ENCODE data around the gene HOXC10. TPM values are rescaled to one million over a fixed set of nuclear protein-coding genes. Genes with fewer than 3 reads are reported as not detected.

HOXC10 gene
- total RNA-seq, 3 donors from 2014 or later = not detected

GRCh38 chr12:53980104-53980801 lies 4.7 kb upstream of the HOXC10 start:
- H3K4me3 ChIP-seq = no peak overlapping the region
- DNase-seq = no peak
- peaks cover 5% of the 10 kb centered on the region for H3K4me1 ChIP-seq (ENCODE audit: low read depth)
- no peaks in the 10 kb centered on the region for H3K36me3 ChIP-seq (ENCODE audit: low read depth)
- TF ChIP-seq, protein P1, sequence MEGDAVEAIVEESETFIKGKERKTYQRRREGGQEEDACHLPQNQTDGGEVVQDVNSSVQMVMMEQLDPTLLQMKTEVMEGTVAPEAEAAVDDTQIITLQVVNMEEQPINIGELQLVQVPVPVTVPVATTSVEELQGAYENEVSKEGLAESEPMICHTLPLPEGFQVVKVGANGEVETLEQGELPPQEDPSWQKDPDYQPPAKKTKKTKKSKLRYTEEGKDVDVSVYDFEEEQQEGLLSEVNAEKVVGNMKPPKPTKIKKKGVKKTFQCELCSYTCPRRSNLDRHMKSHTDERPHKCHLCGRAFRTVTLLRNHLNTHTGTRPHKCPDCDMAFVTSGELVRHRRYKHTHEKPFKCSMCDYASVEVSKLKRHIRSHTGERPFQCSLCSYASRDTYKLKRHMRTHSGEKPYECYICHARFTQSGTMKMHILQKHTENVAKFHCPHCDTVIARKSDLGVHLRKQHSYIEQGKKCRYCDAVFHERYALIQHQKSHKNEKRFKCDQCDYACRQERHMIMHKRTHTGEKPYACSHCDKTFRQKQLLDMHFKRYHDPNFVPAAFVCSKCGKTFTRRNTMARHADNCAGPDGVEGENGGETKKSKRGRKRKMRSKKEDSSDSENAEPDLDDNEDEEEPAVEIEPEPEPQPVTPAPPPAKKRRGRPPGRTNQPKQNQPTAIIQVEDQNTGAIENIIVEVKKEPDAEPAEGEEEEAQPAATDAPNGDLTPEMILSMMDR (IDR thresholded peaks at IDR 0.05) = no peak
- intact Hi-C loops (cut with DNase I, micrococcal nuclease) = no loop called here
- no peak for ATAC-seq
- H3K9me3 ChIP-seq = peaks cover 6% of the 10 kb centered on the region

DNA sequence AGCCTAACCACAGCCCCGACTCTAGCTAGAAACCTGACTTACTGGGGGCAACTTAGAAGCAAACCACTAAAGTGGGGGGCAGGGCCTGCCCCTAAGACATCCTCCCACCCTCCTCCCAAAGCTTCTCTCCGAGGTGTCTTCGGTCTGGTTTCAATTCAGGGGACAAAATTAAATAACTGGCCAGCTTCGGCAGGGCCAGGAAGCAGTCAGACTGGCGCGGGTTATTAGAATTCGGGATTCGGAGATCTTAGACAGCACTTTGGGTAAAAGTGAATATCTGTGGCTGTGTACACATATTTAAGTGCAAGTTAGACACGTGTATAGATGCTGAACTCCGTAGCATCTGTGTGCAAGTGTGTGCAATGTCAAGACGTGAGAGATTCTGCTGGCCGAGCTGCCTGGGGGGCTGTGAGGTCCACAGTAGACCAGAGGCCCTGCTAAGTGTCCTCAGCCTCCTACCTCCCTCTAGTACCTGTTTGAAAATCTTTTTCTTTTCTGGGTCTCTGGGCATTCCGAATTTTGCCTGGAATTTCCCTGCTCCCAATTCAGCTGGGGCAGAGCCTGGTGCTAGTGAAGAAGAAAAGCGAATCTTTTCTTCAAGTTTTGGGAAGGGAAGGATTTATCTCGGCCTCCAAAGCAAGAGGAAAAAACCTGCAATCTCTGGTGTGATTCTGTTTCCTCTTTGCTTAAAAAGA lies 4.0 kb upstream of the HOXC10 start:
- Histone ChIP-seq H3K36me3 (ENCODE audit: low read depth) (no peaks in the 10 kb centered on the region), H3K9me3 (peaks cover 5% of the 10 kb centered on the region), H3K4me1 (ENCODE audit: low read depth) (peaks cover 9% of the 10 kb centered on the region), H3K4me3 (no peak overlapping the region)
- TF ChIP-seq, protein P1 (IDR thresholded peaks at IDR 0.05) = no peak
- intact Hi-C loops (cut with DNase I, micrococcal nuclease) = no loop called here
- no peak for DNase-seq
- ATAC-seq = no peak

DNA sequence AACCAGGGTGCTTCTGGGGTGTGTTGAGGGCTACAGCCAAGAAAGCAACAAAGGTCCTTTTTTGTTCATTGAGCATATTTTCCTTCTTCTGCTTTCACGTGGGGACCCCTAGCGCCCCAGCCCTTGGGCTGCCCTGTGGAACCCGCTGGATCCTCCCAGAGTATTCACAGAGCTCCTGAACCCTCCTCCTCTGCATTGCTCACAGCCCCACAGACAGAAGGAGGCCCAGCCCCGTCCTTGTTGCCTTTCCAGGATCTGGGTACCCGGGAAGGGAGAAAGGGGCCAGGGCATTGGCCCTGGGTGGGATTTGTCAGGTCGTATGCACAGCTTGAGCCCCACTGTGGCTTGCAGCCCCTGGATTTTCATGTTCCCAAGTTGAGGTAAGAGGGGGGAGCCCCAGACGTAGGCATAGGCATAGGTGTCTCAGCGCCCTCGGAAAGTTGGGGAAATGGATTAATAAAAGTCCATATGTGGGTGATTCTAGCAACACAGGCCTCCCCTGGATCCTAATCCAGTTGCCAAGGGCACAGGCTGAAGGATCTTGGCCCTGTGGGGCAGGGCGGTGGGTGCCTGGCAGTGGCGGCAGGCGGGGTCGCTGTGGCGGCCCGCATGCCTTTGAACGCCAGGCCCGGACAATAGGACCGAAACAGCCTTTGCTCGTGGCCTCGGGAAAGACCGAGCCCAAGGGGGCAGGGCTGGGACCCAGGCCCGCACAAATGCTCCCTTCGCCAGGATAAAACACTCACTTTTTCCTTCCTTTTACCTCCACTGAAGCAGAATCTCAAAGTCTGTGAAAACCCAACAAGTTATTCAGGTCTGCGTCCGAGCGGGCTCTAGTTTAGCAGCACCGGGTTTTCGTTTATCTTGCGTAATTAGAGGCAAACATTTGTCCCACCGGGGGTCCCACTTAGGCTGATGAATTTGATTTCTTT lies 3.0 kb upstream of the HOXC10 start:
- Histone ChIP-seq H3K4me1 (ENCODE audit: low read depth) (peaks cover 12% of the 10 kb centered on the region), H3K36me3 (ENCODE audit: low read depth) (no peaks in the 10 kb centered on the region), H3K9me3 (no peaks in the 10 kb centered on the region), H3K4me3 (no peak overlapping the region)
- TF ChIP-seq, protein P1 (IDR thresholded peaks at IDR 0.05) = no peak
- intact Hi-C loops (cut with DNase I, micrococcal nuclease) = no loop called here
- ATAC-seq (no peak), DNase-seq (no peak)

DNA sequence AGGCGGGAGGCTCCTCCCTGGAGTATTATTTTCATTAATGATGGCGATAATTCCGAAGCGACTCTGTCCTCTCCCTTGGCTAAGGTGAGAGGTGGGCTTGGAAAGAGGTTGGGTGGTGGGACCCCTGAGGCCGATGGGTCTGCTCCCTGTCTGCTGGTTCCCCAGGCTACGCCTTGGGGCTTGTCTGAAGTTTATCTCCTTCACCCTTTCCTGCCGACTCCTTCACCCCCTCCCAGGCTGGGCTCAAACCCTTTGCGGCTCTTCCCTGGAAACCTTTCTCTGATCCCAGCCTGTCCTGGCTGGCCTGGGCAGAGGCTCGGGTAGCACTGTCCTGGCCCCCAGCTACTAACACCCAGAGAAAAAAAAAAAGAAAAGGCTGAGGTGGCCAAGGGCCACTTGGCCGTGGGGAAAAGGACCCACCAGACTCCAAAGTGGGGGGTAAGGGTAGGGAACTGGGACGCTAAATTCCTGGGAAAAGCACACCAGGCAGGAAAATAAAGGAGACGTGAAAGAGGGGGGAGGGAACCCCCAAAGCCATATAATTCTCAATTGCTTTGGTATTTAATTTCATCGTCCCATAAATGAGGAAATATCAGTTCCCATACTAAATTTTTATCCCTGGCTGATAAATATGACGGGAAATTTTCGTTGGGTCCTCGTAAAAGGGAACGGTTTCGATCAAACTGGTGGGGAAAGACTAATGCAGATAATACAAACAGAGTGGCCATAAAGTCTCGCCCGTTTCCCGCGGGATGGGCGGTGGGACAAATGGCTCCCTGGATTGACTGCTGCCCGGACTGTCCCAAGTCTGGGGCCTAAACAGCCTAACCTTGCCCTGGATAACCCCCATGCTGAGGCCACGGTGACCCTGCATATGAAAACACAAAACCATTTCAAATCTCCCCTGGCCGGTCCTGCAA lies 2.0 kb upstream of the HOXC10 start:
- H3K4me1 ChIP-seq (ENCODE audit: low read depth) = peaks cover 12% of the 10 kb centered on the region
- no peaks in the 10 kb centered on the region for H3K9me3 ChIP-seq
- no peaks in the 10 kb centered on the region for H3K36me3 ChIP-seq (ENCODE audit: low read depth)
- intact Hi-C loops (cut with DNase I, micrococcal nuclease) = no loop called here
- no peak overlapping the region for H3K4me3 ChIP-seq
- DNase-seq = no peak
- TF ChIP-seq, protein P1 (IDR thresholded peaks at IDR 0.05) = no peak
- no peak for ATAC-seq

DNA sequence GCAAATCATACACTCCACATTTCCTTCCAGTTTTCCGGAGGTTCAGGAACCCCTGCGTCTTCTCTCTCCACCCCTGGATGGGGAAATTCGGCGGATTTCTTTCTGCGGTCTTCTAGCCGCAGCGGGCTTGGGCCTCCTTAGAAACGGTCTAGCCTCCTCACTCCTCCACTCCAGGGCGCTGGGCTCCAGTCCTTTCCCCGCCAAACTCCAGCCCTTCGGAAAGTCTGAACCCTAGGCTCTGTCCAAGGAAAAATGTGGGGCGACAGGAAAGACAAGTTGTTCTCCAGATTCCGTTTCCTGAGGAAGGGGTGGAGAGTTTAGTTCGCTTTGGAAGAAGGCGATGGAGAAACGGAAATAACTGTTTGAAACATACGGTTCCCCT lies 1.4 kb upstream of the HOXC10 start:
- intact Hi-C loops (cut with DNase I, micrococcal nuclease) = no loop called here
- peaks cover 12% of the 10 kb centered on the region for H3K4me1 ChIP-seq (ENCODE audit: low read depth)
- ATAC-seq = no peak
- DNase-seq = no peak
- TF ChIP-seq, protein P1 (IDR thresholded peaks at IDR 0.05) = no peak
- H3K36me3 ChIP-seq (ENCODE audit: low read depth) = no peaks in the 10 kb centered on the region
- no peak overlapping the region for H3K4me3 ChIP-seq
- H3K9me3 ChIP-seq = no peaks in the 10 kb centered on the region
